Epidermal melanocyte (primary cell): ENCODE results near the gene AUTS2.

Source experiments
- DNase-seq: peaks from one replicate; pipeline ENCODE4 v3.0.0; 2011; ENCODE audit warnings: low spot score; ENCODE audit not compliant: insufficient read length

The AUTS2 gene

GRCh38 chr7:70830426-70830825, 1232.2 kb downstream of the AUTS2 start:
- DNase-seq: no peak

GRCh38 chr7:70833726-70834125, 1235.5 kb downstream of the AUTS2 start:
- DNase-seq: no peak

GRCh38 chr7:70834424-70834823, 1236.1 kb downstream of the AUTS2 start:
- DNase-seq: no peak

- DNase-seq: no peak
Measured at GRCh38 chr7:70835658-70836057, 1237.4 kb downstream of the AUTS2 start.

- no peak for DNase-seq
Measured at GRCh38 chr7:70836279-70836678, 1238.0 kb downstream of the AUTS2 start.

GRCh38 chr7:70836946-70837345, 1238.7 kb downstream of the AUTS2 start:
- DNase-seq: no peak

GRCh38 chr7:70837589-70837988, 1239.3 kb downstream of the AUTS2 start:
- no peak for DNase-seq

- no peak for DNase-seq
Measured at GRCh38 chr7:70838292-70838907, 1240.1 kb downstream of the AUTS2 start.
